Neuronal stem cell (in vitro differentiated cells): Measurements from ENCODE around the gene WDR59.

Experiments
- DNase-seq: peaks from one replicate; pipeline ENCODE4 v3.0.0-alpha.2; 2013; ENCODE audit warnings: low spot score
- H2AFZ ChIP-seq: one replicate; pipeline ENCODE4 v1.6.1; 2013; ENCODE audit warnings: mild to moderate bottlenecking, low read length, inconsistent platforms
- H2AK5ac ChIP-seq: 2 replicates; pipeline ENCODE4 v1.6.1; 2013; ENCODE audit warnings: low read depth, mild to moderate bottlenecking, inconsistent platforms, low read length, moderate library complexity, mixed read lengths
- H2BK120ac ChIP-seq: 2 replicates; pipeline ENCODE4 v1.6.1; 2013; ENCODE audit warnings: low read depth, mild to moderate bottlenecking, inconsistent platforms, low read length, moderate library complexity, mixed read lengths
- H2BK12ac ChIP-seq: one replicate; pipeline ENCODE4 v1.6.1; 2013; ENCODE audit warnings: low read length, inconsistent platforms
- H2BK15ac ChIP-seq: 2 replicates; pipeline ENCODE4 v1.6.1; 2013; ENCODE audit warnings: mild to moderate bottlenecking, low read length, inconsistent platforms, mixed read lengths
- H2BK5ac ChIP-seq: one replicate; pipeline ENCODE4 v1.6.1; 2013; ENCODE audit warnings: inconsistent platforms, mild to moderate bottlenecking, low read length, moderate library complexity
- H3K14ac ChIP-seq: one replicate; pipeline ENCODE4 v1.6.1; 2013; ENCODE audit warnings: low read length, inconsistent platforms
- H3K18ac ChIP-seq: 2 replicates; pipeline ENCODE4 v1.6.1; 2013; ENCODE audit warnings: low read length, inconsistent platforms
- H3K23ac ChIP-seq: 2 replicates; pipeline ENCODE4 v1.6.1; 2013; ENCODE audit warnings: low read depth, mild to moderate bottlenecking, mixed read lengths, low read length, inconsistent platforms; ENCODE audit not compliant: poor library complexity
- H3K27ac ChIP-seq: replicated peaks from 3 replicates; pipeline ENCODE4 v1.5.1; 2013; ENCODE audit warnings: low read length, inconsistent platforms
- H3K27me3 ChIP-seq, 3 experiments: 2 replicates each; pipeline ENCODE4 v1.6.1; 2013; ENCODE audit warnings: low read length in 3 of 3, mild to moderate bottlenecking in 2 of 3, inconsistent platforms in 1 of 3, low read depth in 1 of 3, mixed read lengths in 1 of 3, moderate library complexity in 1 of 3; ENCODE audit not compliant: control insufficient read depth in 3 of 3, insufficient read depth in 3 of 3
- H3K36me3 ChIP-seq, 2 donors: replicated peaks in 1 of 2; 2 replicates each; pipeline ENCODE4 v1.6.1; 2013; ENCODE audit warnings: low read length in 2 of 2; ENCODE audit not compliant: control insufficient read depth in 2 of 2, insufficient read depth in 2 of 2
- H3K4ac ChIP-seq: 2 replicates; pipeline ENCODE4 v1.6.1; 2013; ENCODE audit warnings: inconsistent platforms, mild to moderate bottlenecking, low read length, moderate library complexity
- H3K4me1 ChIP-seq, 2 donors: 1 replicate in 1 of 2; 2 replicates in 1 of 2; pipeline ENCODE4 v1.6.1; 2013; ENCODE audit warnings: low read length in 2 of 2, low read depth in 1 of 2; ENCODE audit not compliant: control insufficient read depth in 2 of 2, insufficient read depth in 1 of 2
- H3K4me2 ChIP-seq: one replicate; pipeline ENCODE4 v1.6.1; 2013; ENCODE audit warnings: mild to moderate bottlenecking, low read length, inconsistent platforms; ENCODE audit not compliant: insufficient read depth, poor library complexity, severe bottlenecking
- H3K4me3 ChIP-seq, 2 donors: 2 replicates each; pipeline ENCODE4 v1.5.1; 2013; ENCODE audit warnings: low read length in 2 of 2, mild to moderate bottlenecking in 2 of 2, inconsistent platforms in 1 of 2, moderate library complexity in 1 of 2
- H3K79me1 ChIP-seq: one replicate; pipeline ENCODE4 v1.6.1; 2013; ENCODE audit warnings: low read depth, mild to moderate bottlenecking, inconsistent platforms, low read length, moderate library complexity
- H3K9ac ChIP-seq: one replicate; pipeline ENCODE4 v1.6.1; 2013; ENCODE audit warnings: mild to moderate bottlenecking, low read depth, low read length, inconsistent platforms; ENCODE audit not compliant: poor library complexity
- H3K9me3 ChIP-seq, 2 donors: replicated peaks in 1 of 2; 2 replicates each; pipeline versions ENCODE3 to v1.6.1; 2013; ENCODE audit warnings: low read length in 2 of 2, mild to moderate bottlenecking in 2 of 2, inconsistent platforms in 1 of 2, low read depth in 1 of 2, mixed read lengths in 1 of 2, moderate library complexity in 1 of 2; ENCODE audit not compliant: control insufficient read depth in 2 of 2, insufficient read depth in 1 of 2
- H4K8ac ChIP-seq: one replicate; pipeline ENCODE4 v1.6.1; 2013; ENCODE audit warnings: low read depth, mild to moderate bottlenecking, inconsistent platforms, low read length, moderate library complexity
- H4K91ac ChIP-seq: one replicate; pipeline ENCODE4 v1.6.1; 2013; ENCODE audit warnings: low read length, low read depth, mild to moderate bottlenecking, inconsistent platforms; ENCODE audit not compliant: poor library complexity
- WGBS, 2 donors: extraction: QIAGEN DNeasy Blood & Tissue Kit; methylation state at CpG; one replicate each; pipeline ENCODE4 v1.1.7; 2013; ENCODE audit warnings: missing lambda C conversion rate in 2 of 2, mixed read lengths in 1 of 2; ENCODE audit not compliant: insufficient read length in 2 of 2, insufficient replicate concordance in 1 of 2; ENCODE audit errors: extremely low coverage in 2 of 2; 5-methylcytosine and 5-hydroxymethylcytosine counted together

Gene WDR59

DNA sequence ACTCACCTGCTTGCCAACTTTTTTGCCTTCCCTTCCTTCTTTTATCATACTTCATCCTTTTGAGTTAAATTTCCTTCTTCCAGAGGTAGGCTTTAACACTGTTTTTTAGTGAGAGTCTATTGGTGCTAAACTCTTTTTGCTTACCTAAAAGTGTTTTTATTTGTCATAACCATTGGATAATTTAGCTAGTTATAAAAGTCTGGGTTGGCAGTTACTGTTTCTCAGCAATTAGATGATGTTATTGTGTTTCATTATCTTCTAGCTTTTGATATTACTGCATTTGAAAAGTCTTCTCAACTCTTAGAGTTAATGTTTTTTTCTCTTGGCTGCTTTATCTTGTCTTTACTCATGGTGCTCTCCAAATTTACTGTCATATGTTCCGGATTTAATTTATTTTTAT is 36.5 kb upstream of the WDR59 start:
- H3K36me3 ChIP-seq = peaks cover 2 to 5% of the 10 kb centered on the region in 2 donors
- H4K8ac ChIP-seq = no peak overlapping the region
- H3K4me2 ChIP-seq = no peak overlapping the region
- no peak overlapping the region for H3K4ac ChIP-seq
- H3K4me3 ChIP-seq = no peak overlapping the region
- H3K27ac ChIP-seq = no peak overlapping the region
- H3K9ac ChIP-seq = no peak overlapping the region
- no peak overlapping the region for H2BK12ac ChIP-seq
- H3K27me3 ChIP-seq = no peaks in the 10 kb centered on the region
- no peak overlapping the region for H3K14ac ChIP-seq
- no peak overlapping the region for H2AFZ ChIP-seq
- no peak overlapping the region for H4K91ac ChIP-seq
- no peak for DNase-seq
- H3K23ac ChIP-seq = no peak overlapping the region
- peaks cover 2 to 27% of the 10 kb centered on the region in 2 donors for H3K9me3 ChIP-seq
- peaks cover 2% of the 10 kb centered on the region for H3K79me1 ChIP-seq
- no peak overlapping the region for H3K18ac ChIP-seq
- no peak overlapping the region for H2BK5ac ChIP-seq
- no peak overlapping the region for H2BK15ac ChIP-seq
- no peak overlapping the region for H2BK120ac ChIP-seq
- no peak overlapping the region for H2AK5ac ChIP-seq
- no peaks in the 10 kb centered on the region for H3K4me1 ChIP-seq
- no CpG with 5 or more reads among the region's 1 CpG for WGBS, 2 donors

GRCh38 chr16:75019586-75019985 is 34.7 kb upstream of the WDR59 start:
- Histone ChIP-seq H3K14ac (no peak overlapping the region), H2AFZ (no peak overlapping the region), H3K79me1 (no peaks in the 10 kb centered on the region), H2BK15ac (no peak overlapping the region), H3K4ac (no peak overlapping the region), H3K18ac (no peak overlapping the region), H2BK5ac (no peak overlapping the region), H3K4me1 (no peaks in the 10 kb centered on the region), H3K27me3 (no peaks in the 10 kb centered on the region), H3K9ac (no peak overlapping the region), H2BK120ac (no peak overlapping the region), H3K36me3 (peaks cover 2 to 5% of the 10 kb centered on the region in 2 donors), H3K9me3 (peaks cover 2 to 30% of the 10 kb centered on the region in 2 donors), H3K27ac (no peak overlapping the region), H3K4me3 (no peak overlapping the region), H2AK5ac (no peak overlapping the region), H4K8ac (no peak overlapping the region), H4K91ac (no peak overlapping the region), H3K4me2 (no peak overlapping the region), H2BK12ac (no peak overlapping the region), H3K23ac (no peak overlapping the region)
- WGBS, 2 donors = no CpG with 5 or more reads among the region's 7 CpGs
- no peak for DNase-seq

DNA sequence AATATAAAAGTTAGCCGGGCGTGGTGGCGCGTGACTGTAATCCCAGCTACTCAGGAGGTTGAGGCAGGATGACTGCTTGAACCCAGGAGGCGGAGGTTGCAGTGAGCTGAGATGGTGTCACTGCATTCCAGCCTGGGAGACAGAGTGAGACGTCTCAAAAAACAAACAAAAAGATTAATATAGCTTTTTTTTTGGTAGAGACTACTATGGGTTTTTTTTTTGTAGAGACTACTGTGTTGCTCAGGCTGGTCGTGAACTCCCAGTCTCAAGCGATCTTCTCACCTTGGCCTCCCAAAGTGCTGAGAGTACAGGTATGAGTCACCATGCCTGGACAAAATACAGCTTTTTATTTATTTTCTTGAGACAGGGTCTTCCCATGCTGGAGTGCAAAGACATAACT is 34.1 kb upstream of the WDR59 start:
- Histone ChIP-seq H3K18ac (no peak overlapping the region), H2AFZ (no peak overlapping the region), H3K27me3 (no peaks in the 10 kb centered on the region), H3K9ac (no peak overlapping the region), H3K27ac (no peak overlapping the region), H2BK5ac (no peak overlapping the region), H3K79me1 (no peaks in the 10 kb centered on the region), H3K36me3 (peaks cover 2 to 5% of the 10 kb centered on the region in 2 donors), H2BK12ac (no peak overlapping the region), H3K4ac (no peak overlapping the region), H4K91ac (no peak overlapping the region), H2BK15ac (no peak overlapping the region), H3K14ac (no peak overlapping the region), H3K23ac (no peak overlapping the region), H3K4me1 (no peaks in the 10 kb centered on the region), H3K4me2 (no peak overlapping the region), H3K9me3 (peaks cover 2 to 30% of the 10 kb centered on the region in 2 donors), H3K4me3 (no peak overlapping the region), H2BK120ac (no peak overlapping the region), H2AK5ac (no peak overlapping the region), H4K8ac (no peak overlapping the region)
- DNase-seq = no peak
- no CpG with 5 or more reads among the region's 8 CpGs for WGBS, 2 donors

- Histone ChIP-seq H4K8ac (no peak overlapping the region), H3K36me3 (peaks cover 2 to 5% of the 10 kb centered on the region in 2 donors), H3K23ac (no peak overlapping the region), H3K14ac (no peak overlapping the region), H3K27ac (no peak overlapping the region), H3K79me1 (no peaks in the 10 kb centered on the region), H3K9ac (no peak overlapping the region), H3K4ac (no peak overlapping the region), H2BK12ac (no peak overlapping the region), H2AFZ (no peak overlapping the region), H4K91ac (no peak overlapping the region), H2AK5ac (no peak overlapping the region), H3K9me3 (peaks cover 2 to 30% of the 10 kb centered on the region in 2 donors), H2BK5ac (no peak overlapping the region), H2BK15ac (no peak overlapping the region), H3K4me3 (no peak overlapping the region), H3K4me2 (no peak overlapping the region), H2BK120ac (no peak overlapping the region), H3K18ac (no peak overlapping the region), H3K4me1 (no peaks in the 10 kb centered on the region), H3K27me3 (no peaks in the 10 kb centered on the region)
- WGBS, 2 donors = no CpG with 5 or more reads among the region's 3 CpGs
- no peak for DNase-seq
These were observed 33.0 kb upstream of the WDR59 start for GRCh38 chr16:75017670-75018525.
